Liver (tissue), 9 donors: ENCODE measurements around the gene IL22RA1. TPM values are rescaled to one million over a fixed set of nuclear protein-coding genes. Genes with fewer than 3 reads are reported as not detected.
A peak's percentile ranks its signal among the peaks of the same experiment; 100 is the strongest.

ENCODE experiments used
- DNase-seq: peaks from one replicate; pipeline ENCODE4 v3.0.0-alpha.2; 2017; ENCODE audit warnings: low spot score
- H3K27ac ChIP-seq, 2 donors: one replicate each; pipeline ENCODE4 v1.7.0; 2013; ENCODE audit warnings: inconsistent platforms in 2 of 2, low read length in 2 of 2, control low read depth in 1 of 2, low read depth in 1 of 2, mild to moderate bottlenecking in 1 of 2
- H3K27me3 ChIP-seq, 4 donors: one replicate each; pipeline versions ENCODE4 v1.6.1 to v1.7.0; 2013; ENCODE audit warnings: low read length in 3 of 4, inconsistent platforms in 1 of 4, mild to moderate bottlenecking in 1 of 4, moderate library complexity in 1 of 4; ENCODE audit not compliant: control insufficient read depth in 4 of 4, insufficient read depth in 4 of 4
- H3K36me3 ChIP-seq, 4 donors: one replicate each; pipeline versions ENCODE4 v1.6.1 to v1.7.0; 2013; ENCODE audit warnings: low read length in 3 of 4, mild to moderate bottlenecking in 3 of 4, low read depth in 1 of 4, moderate library complexity in 1 of 4; ENCODE audit not compliant: control insufficient read depth in 4 of 4, insufficient read depth in 3 of 4
- H3K4me1 ChIP-seq, 4 donors: one replicate each; pipeline versions ENCODE4 v1.6.1 to v1.7.0; 2013; ENCODE audit warnings: low read length in 3 of 4, mild to moderate bottlenecking in 3 of 4, moderate library complexity in 1 of 4; ENCODE audit not compliant: control insufficient read depth in 4 of 4, insufficient read depth in 4 of 4
- H3K4me3 ChIP-seq, 3 donors: one replicate each; pipeline versions ENCODE4 v1.6.1 to v1.7.0; 2013; ENCODE audit warnings: low read length in 3 of 3, control low read depth in 1 of 3, low read depth in 1 of 3, mild to moderate bottlenecking in 1 of 3
- H3K9ac ChIP-seq, 2 donors: one replicate each; pipeline ENCODE4 v1.7.0; 2013; ENCODE audit warnings: low read length in 2 of 2, mild to moderate bottlenecking in 2 of 2, moderate library complexity in 2 of 2, control low read depth in 1 of 2, low read depth in 1 of 2
- H3K9me3 ChIP-seq, 4 donors: one replicate each; pipeline versions ENCODE4 v1.6.1 to v1.7.0; 2013; ENCODE audit warnings: low read length in 3 of 4; ENCODE audit not compliant: control insufficient read depth in 4 of 4
- EGR1 ChIP-seq, 2 donors: IDR thresholded peaks; 2 replicates each; pipeline ENCODE4 v1.6.1; 2016 to 2018; ENCODE audit warnings: antibody characterized with exemption in 2 of 2, low read depth in 2 of 2
- FOXA1 ChIP-seq: IDR thresholded peaks from 2 replicates; pipeline ENCODE4 v1.6.1; 2016; ENCODE audit warnings: antibody characterized with exemption
- HNF4A ChIP-seq, 2 donors: conservative IDR thresholded peaks; 2 replicates each; pipeline ENCODE4 v1.6.1; 2016; ENCODE audit warnings: antibody characterized with exemption in 2 of 2, mild to moderate bottlenecking in 2 of 2
- JUND ChIP-seq, 2 donors: IDR thresholded peaks; 2 replicates each; pipeline ENCODE4 v1.6.1; 2016; ENCODE audit warnings: antibody characterized with exemption in 2 of 2
- RXRA ChIP-seq, 2 donors: IDR thresholded peaks; 2 replicates each; pipeline ENCODE4 v1.6.1; 2017 to 2018; ENCODE audit warnings: antibody characterized with exemption in 2 of 2, mild to moderate bottlenecking in 1 of 2
- SP1 ChIP-seq: IDR thresholded peaks from 2 replicates; pipeline ENCODE4 v1.6.1; 2018; ENCODE audit warnings: antibody characterized with exemption, mild to moderate bottlenecking
- TAF1 ChIP-seq: conservative IDR thresholded peaks from 2 replicates; pipeline ENCODE4 v1.6.1; 2016; ENCODE audit warnings: antibody characterized with exemption, mild to moderate bottlenecking
- WGBS: extraction: QIAGEN DNeasy Blood & Tissue Kit; methylation state at CpG from one replicate; pipeline ENCODE4 v1.1.7; 2013; 5-methylcytosine and 5-hydroxymethylcytosine counted together
- polyA plus RNA-seq, 2 donors: library from polyadenylated mRNA; stranded (reverse) in 1 of 2; unstranded in 1 of 2; fragments of 200-250 nt in 1 of 2; fragments of >200 nt in 1 of 2; fragmentation: Nextera tagmentation in 1 of 2; extraction: Ambion mirVana in 1 of 2; gene quantifications; one replicate each; pipeline versions ENCODE4 v1.2.1 to v1.2.3, GENCODE V29; 2013 to 2015
- total RNA-seq, 2 donors: library from RNA; depleted of rRNA; stranded (reverse); fragments of >200 nt; gene quantifications; one replicate each; pipeline ENCODE4 v1.2.3, GENCODE V29; 2014
- TF ChIP-seq, protein P1 (sequence below): IDR thresholded peaks from 2 replicates; pipeline ENCODE4 v1.6.1; 2016; ENCODE audit warnings: antibody characterized with exemption
- TF ChIP-seq, protein P2 (sequence below): fragments of 150-350 bp; IDR thresholded peaks from 2 replicates; pipeline ENCODE4 v1.5.1; 2017; ENCODE audit warnings: improper control_type of control experiment, low read depth, low read length; ENCODE audit not compliant: missing input control
- TF ChIP-seq, protein P3 (sequence below): IDR thresholded peaks from 2 replicates; pipeline ENCODE4 v1.6.1; 2016; ENCODE audit warnings: antibody characterized with exemption
- donor health status: healthy.
- donor health status: healthy.
- donor health status: healthy.
- donor health status: healthy.
- donor health status: healthy.

IL22RA1 gene
- total and polyA plus RNA-seq, 4 donors = 2.1 to 4.5 (median 3.4) TPM

DNA sequence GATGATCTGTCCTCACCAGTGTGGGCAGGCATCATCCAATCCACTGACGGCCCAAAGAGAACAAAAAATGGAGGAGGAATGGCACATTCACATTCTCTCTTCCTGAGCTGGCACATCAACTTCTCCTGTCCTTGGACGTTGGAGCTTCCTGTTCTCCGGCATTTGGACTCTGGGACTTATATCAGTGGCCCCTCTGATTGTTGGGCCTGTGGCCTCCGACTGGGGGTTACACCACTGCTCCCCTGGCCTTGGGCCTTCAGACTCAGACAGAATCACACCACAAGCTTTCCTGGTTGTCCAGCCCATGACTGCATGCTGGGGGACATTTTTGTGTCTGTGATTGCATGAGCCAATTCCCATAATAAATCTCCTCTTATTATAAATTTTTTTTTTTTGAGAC, 24.1 kb upstream of the IL22RA1 start:
- Histone ChIP-seq H3K4me3 (no peak overlapping the region), H3K36me3 (peaks cover 0 to 14% (median 7%) of the 10 kb centered on the region in 4 donors), H3K27ac (no peak overlapping the region), H3K9ac (no peak overlapping the region), H3K9me3 (no peaks in the 10 kb centered on the region), H3K27me3 (no peaks in the 10 kb centered on the region), H3K4me1 (peaks cover 0 to 10% (median 8%) of the 10 kb centered on the region in 4 donors)
- no peak for DNase-seq
- 54% methylated on average over 4 of the region's 4 CpGs for WGBS
- peak in 1 of 2 donors; percentile 26 for TF ChIP-seq HNF4A (conservative IDR thresholded peaks at IDR 0.05)
- TF ChIP-seq, protein P1, sequence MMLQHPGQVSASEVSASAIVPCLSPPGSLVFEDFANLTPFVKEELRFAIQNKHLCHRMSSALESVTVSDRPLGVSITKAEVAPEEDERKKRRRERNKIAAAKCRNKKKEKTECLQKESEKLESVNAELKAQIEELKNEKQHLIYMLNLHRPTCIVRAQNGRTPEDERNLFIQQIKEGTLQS = no peak

DNA sequence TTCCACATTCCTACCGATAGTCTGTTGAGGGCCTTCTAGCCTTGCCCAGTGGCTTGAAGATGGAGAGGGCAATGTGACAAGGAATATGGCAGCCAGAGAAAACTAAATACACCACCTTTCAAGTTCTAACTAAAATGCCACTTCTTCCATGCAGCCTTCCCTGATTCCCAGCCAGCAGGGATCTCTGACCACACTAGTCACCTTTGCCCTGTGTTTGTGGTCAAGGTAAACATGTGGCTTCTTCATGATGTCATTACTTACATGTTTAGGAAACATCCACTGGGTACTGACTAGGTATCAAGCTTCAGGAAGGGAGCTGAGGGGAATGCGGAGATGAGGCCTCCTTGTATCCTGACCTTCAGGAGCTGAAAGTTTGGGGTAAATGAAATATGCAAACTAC, 22.6 kb upstream of the IL22RA1 start:
- DNase-seq = no peak
- 96% methylated on average over 2 of the region's 2 CpGs for WGBS
- peaks cover 0 to 23% (median 7%) of the 10 kb centered on the region in 4 donors for H3K36me3 ChIP-seq
- H3K9ac ChIP-seq = no peak overlapping the region
- H3K9me3 ChIP-seq = no peaks in the 10 kb centered on the region
- no peaks in the 10 kb centered on the region for H3K27me3 ChIP-seq
- H3K27ac ChIP-seq = no peak overlapping the region
- TF ChIP-seq FOXA1 (no peak), RXRA (IDR thresholded peaks at IDR 0.05) (peak; percentile 30), JUND (IDR thresholded peaks at IDR 0.05) (no peak), SP1 (no peak), HNF4A (conservative IDR thresholded peaks at IDR 0.05) (peak; percentile 35 to 63), EGR1 (IDR thresholded peaks at IDR 0.05; ENCODE audit: low read depth in 2 of 2) (no peak), TAF1 (no peak)
- H3K4me1 ChIP-seq = peaks cover 0 to 10% (median 8%) of the 10 kb centered on the region in 4 donors
- H3K4me3 ChIP-seq = no peak overlapping the region

DNA sequence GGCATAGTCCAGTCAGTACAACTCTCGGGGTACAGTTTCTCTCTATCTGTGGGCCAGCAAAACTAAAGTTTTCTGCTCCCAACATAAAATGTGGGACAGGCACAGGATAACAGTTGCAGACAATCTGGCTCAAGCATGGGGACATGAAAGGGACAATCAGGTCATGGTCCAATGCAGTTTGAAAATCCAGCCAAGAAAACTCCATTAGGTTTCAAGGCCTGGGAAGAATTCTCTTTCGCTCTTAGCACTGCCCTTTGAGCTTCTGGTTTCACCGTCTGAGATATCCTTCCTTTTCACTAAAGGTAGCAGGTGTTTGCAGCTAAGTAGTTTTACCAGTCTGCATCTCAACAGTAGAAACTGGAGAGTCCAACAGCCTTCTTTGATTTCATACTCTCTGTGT, 21.1 kb upstream of the IL22RA1 start:
- WGBS = 51% methylated on average over 3 of the region's 3 CpGs
- Histone ChIP-seq H3K4me1 (peaks cover 0 to 10% (median 8%) of the 10 kb centered on the region in 4 donors), H3K27me3 (no peaks in the 10 kb centered on the region), H3K4me3 (no peak overlapping the region), H3K27ac (no peak overlapping the region), H3K9me3 (no peaks in the 10 kb centered on the region), H3K36me3 (peaks cover 0 to 28% (median 8%) of the 10 kb centered on the region in 4 donors), H3K9ac (no peak overlapping the region)
- DNase-seq = no peak
- TF ChIP-seq EGR1 (IDR thresholded peaks at IDR 0.05; ENCODE audit: low read depth in 2 of 2) (no peak), TAF1 (no peak), HNF4A (conservative IDR thresholded peaks at IDR 0.05) (peak; percentile 12 to 48)
- TF ChIP-seq, protein P1 = no peak

DNA sequence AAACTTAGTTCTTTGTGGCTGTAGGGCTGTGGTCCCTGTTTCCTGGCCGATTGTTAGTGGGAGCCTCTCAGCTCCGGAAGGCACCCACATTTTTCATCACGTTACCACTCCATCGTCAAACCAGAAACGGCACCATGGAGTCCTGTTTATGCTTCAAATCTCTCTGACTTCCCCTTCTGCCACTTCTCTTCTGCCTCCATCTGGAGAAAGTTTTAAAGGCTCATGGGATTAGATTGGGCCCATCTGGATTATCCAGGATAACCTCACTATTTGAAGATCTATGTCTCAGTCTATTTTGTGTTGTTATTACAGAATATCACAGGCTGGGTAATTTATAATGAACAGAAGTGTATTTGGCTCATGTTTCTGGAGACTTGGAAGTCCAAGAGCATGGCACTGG, 19.3 kb upstream of the IL22RA1 start:
- peaks cover 1 to 40% (median 14%) of the 10 kb centered on the region in 4 donors for H3K36me3 ChIP-seq
- no peak for DNase-seq
- H3K27me3 ChIP-seq = no peaks in the 10 kb centered on the region
- no peak overlapping the region for H3K9ac ChIP-seq
- H3K4me3 ChIP-seq = no peak overlapping the region
- peaks cover 0 to 10% (median 8%) of the 10 kb centered on the region in 4 donors for H3K4me1 ChIP-seq
- no peak overlapping the region for H3K27ac ChIP-seq
- 90% methylated on average over 5 of the region's 5 CpGs for WGBS
- TF ChIP-seq SP1 = no peak
- TF ChIP-seq, protein P2, sequence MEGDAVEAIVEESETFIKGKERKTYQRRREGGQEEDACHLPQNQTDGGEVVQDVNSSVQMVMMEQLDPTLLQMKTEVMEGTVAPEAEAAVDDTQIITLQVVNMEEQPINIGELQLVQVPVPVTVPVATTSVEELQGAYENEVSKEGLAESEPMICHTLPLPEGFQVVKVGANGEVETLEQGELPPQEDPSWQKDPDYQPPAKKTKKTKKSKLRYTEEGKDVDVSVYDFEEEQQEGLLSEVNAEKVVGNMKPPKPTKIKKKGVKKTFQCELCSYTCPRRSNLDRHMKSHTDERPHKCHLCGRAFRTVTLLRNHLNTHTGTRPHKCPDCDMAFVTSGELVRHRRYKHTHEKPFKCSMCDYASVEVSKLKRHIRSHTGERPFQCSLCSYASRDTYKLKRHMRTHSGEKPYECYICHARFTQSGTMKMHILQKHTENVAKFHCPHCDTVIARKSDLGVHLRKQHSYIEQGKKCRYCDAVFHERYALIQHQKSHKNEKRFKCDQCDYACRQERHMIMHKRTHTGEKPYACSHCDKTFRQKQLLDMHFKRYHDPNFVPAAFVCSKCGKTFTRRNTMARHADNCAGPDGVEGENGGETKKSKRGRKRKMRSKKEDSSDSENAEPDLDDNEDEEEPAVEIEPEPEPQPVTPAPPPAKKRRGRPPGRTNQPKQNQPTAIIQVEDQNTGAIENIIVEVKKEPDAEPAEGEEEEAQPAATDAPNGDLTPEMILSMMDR = no peak
- TF ChIP-seq, protein P3, sequence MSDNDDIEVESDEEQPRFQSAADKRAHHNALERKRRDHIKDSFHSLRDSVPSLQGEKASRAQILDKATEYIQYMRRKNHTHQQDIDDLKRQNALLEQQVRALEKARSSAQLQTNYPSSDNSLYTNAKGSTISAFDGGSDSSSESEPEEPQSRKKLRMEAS = no peak
- no peaks in the 10 kb centered on the region for H3K9me3 ChIP-seq
